ENCODE measurements around the gene MOCOS. TPM values are rescaled to one million over a fixed set of nuclear protein-coding genes. Genes with fewer than 3 reads are reported as not detected.

MOCOS gene
- total RNA-seq, 1 experiment from 2014 or later = 3.0 TPM

GRCh38 chr18:36189486-36189885, 2.2 kb downstream of the MOCOS start:
- Histone ChIP-seq H3K4me3 (ENCODE audit: low read depth in 2 of 2, low read length in 2 of 2) (no peak overlapping the region), H3K36me3 (ENCODE audit: control insufficient read depth, insufficient read depth, low read length) (no peaks in the 10 kb centered on the region), H3K4me1 (ENCODE audit: control insufficient read depth, insufficient read depth, low read length) (0 out of 2 replicates have a peak, but pooled peaks cover 5% of the 10 kb centered on the region), H3K27ac (ENCODE audit: low read length) (no peak overlapping the region), H3K9me3 (ENCODE audit: control insufficient read depth, insufficient read depth, low read depth, low read length) (no peaks in the 10 kb centered on the region), H3K27me3 (ENCODE audit: control insufficient read depth, insufficient read depth, low read length) (no peaks in the 10 kb centered on the region)
- ChIA-PET POLR2A (no interaction called here), CTCF (no interaction called here)
- in situ Hi-C loops (cut with HindIII; ENCODE audit: low pct_unique_long_range_greater_than_20kb, low sequenced_read_pairs) = no loop called here
- TF ChIP-seq REST (IDR thresholded peaks at IDR 0.05; ENCODE audit: insufficient read depth in 1 of 2, low read depth in 2 of 2, low read length in 1 of 2) (no peak), POLR2AphosphoS5 (IDR thresholded peaks at IDR 0.05; ENCODE audit: low read depth, low read length) (no peak), CTCF (IDR thresholded peaks at IDR 0.05) (no peak), TCF7L2 (IDR thresholded peaks at IDR 0.05; ENCODE audit: low read depth, low read length) (no peak), SIN3A (IDR thresholded peaks at IDR 0.05; ENCODE audit: borderline replicate concordance, insufficient read depth, low read depth, low read length) (no peak)
- no TSS peak for BruUV-seq (replicated peaks)
- DNase-seq (ENCODE audit: low read depth, low spot score) = no peak
- intact Hi-C loops (cut with micrococcal nuclease; ENCODE audit: unreplicated experiment) = no loop called here
- no peak for ATAC-seq

- BruUV-seq (replicated peaks) = no TSS peak
- POLR2A ChIA-PET = no interaction called here
- Histone ChIP-seq H3K36me3 (ENCODE audit: control insufficient read depth, insufficient read depth, low read length) (no peaks in the 10 kb centered on the region), H3K27me3 (ENCODE audit: control insufficient read depth, insufficient read depth, low read length) (no peaks in the 10 kb centered on the region), H3K4me1 (ENCODE audit: control insufficient read depth, insufficient read depth, low read length) (0 out of 2 replicates have a peak, but pooled peaks cover 5% of the 10 kb centered on the region), H3K9me3 (ENCODE audit: control insufficient read depth, insufficient read depth, low read depth, low read length) (no peaks in the 10 kb centered on the region), H3K4me3 (ENCODE audit: low read depth in 2 of 2, low read length in 2 of 2) (no peak overlapping the region), H3K27ac (ENCODE audit: low read length) (no peak overlapping the region)
- TF ChIP-seq POLR2AphosphoS5 (IDR thresholded peaks at IDR 0.05; ENCODE audit: low read depth, low read length) = no peak
- no peak for TF ChIP-seq CTCF (IDR thresholded peaks at IDR 0.05)
- no peak for TF ChIP-seq TCF7L2 (IDR thresholded peaks at IDR 0.05; ENCODE audit: low read depth, low read length)
- TF ChIP-seq REST (IDR thresholded peaks at IDR 0.05; ENCODE audit: insufficient read depth in 1 of 2, low read depth in 2 of 2, low read length in 1 of 2) = no peak
- no peak for TF ChIP-seq SIN3A (IDR thresholded peaks at IDR 0.05; ENCODE audit: borderline replicate concordance, insufficient read depth, low read depth, low read length)
- CTCF ChIA-PET = no interaction called here
- intact Hi-C loops (cut with micrococcal nuclease; ENCODE audit: unreplicated experiment) = no loop called here
- in situ Hi-C loops (cut with HindIII; ENCODE audit: low pct_unique_long_range_greater_than_20kb, low sequenced_read_pairs) = no loop called here
- ATAC-seq = no peak
- DNase-seq (ENCODE audit: low read depth, low spot score) = no peak
Observed at GRCh38 chr18:36191286-36191685, 4.0 kb downstream of the MOCOS start.
